GM19239 (cell line): ENCODE results near the gene RXRB.

ENCODE experiments used
- DNase-seq: peaks from one replicate; pipeline ENCODE4 v3.0.0; 2011; ENCODE audit warnings: low spot score; ENCODE audit not compliant: insufficient read length
- FAIRE-seq: peaks from 2 replicates; lab custom pipeline; 2011; peaks lifted over from hg19 to GRCh38; lab: Jason Lieb, UNC

RXRB gene

GRCh38 chr6:33198853-33199436 lies 1.5 kb downstream of the RXRB start:
- FAIRE-seq (no peak), DNase-seq (no peak)

GRCh38 chr6:33198159-33198852 lies 2.2 kb downstream of the RXRB start:
- DNase-seq (no peak), FAIRE-seq (no peak)

GRCh38 chr6:33197431-33198048 lies 2.9 kb downstream of the RXRB start:
- peak; percentile 59 for FAIRE-seq
- DNase-seq, result peak; percentile 81

- FAIRE-seq, result no peak
- no peak for DNase-seq
Observed at GRCh38 chr6:33195304-33196165, 4.9 kb downstream of the RXRB start.

- FAIRE-seq (no peak), DNase-seq (no peak)
Observed at GRCh38 chr6:33194431-33194979, 6.0 kb downstream of the RXRB start.

GRCh38 chr6:33193619-33194018 lies 6.8 kb downstream of the RXRB start:
- FAIRE-seq (no peak), DNase-seq (no peak)

GRCh38 chr6:33192671-33193602 lies 7.5 kb downstream of the RXRB start:
- no peak for FAIRE-seq
- no peak for DNase-seq

GRCh38 chr6:33192105-33192646 lies 8.3 kb downstream of the RXRB start, which contains the start of gene COL11A2:
Gene COL11A2 (minus strand): TSS chr6:33192467. CDS start chr6:33192240, 227 bp downstream.
- no peak for DNase-seq
- FAIRE-seq, result no peak

GRCh38 chr6:33191383-33192104 lies 8.9 kb downstream of the RXRB start:
- no peak for DNase-seq
- FAIRE-seq, result no peak

GRCh38 chr6:33190504-33191107 lies 9.9 kb downstream of the RXRB start:
- no peak for DNase-seq
- no peak for FAIRE-seq

GRCh38 chr6:33189625-33190448 lies 10.6 kb downstream of the RXRB start:
- DNase-seq (no peak), FAIRE-seq (no peak)

- DNase-seq, result no peak
- FAIRE-seq, result no peak
Observed at GRCh38 chr6:33189164-33189563, 11.3 kb downstream of the RXRB start.

- DNase-seq, result no peak
- no peak for FAIRE-seq
Observed at GRCh38 chr6:33187809-33188208, 12.7 kb downstream of the RXRB start.

GRCh38 chr6:33185654-33186187 lies 14.7 kb downstream of the RXRB start:
- FAIRE-seq, result no peak
- no peak for DNase-seq

- DNase-seq (no peak), FAIRE-seq (no peak)
Observed at GRCh38 chr6:33185190-33185589, 15.3 kb downstream of the RXRB start.

- FAIRE-seq, result peak; percentile 87
Observed at GRCh38 chr6:33183071-33183683, 17.3 kb downstream of the RXRB start.

More at GRCh38 chr6:33183071-33183683, 17.3 kb downstream of the RXRB start:
- no peak for DNase-seq
